SK-N-MC (cell line): Measurements from ENCODE around the gene TMEM101.
"Not testable (repeated sequence)": the region's sequence is repeated elsewhere in the genome, so short reads cannot be mapped to it uniquely, and the experiment has no call there.

Experiments
- DNase-seq: peaks from one replicate; pipeline ENCODE4 v3.0.0-alpha.2; 2011; ENCODE audit warnings: low read depth, low spot score
- H3K27ac ChIP-seq: fragments of 200-600 bp; sonication (generic); 2 replicates; pipeline ENCODE4 v1.5.1; 2016; ENCODE audit warnings: mixed run types
- H3K36me3 ChIP-seq: fragments of 200-600 bp; sonication (generic); 2 replicates; pipeline ENCODE4 v1.6.1; 2017; ENCODE audit warnings: antibody characterized with exemption, low read length, mixed read lengths; ENCODE audit not compliant: insufficient read depth
- H3K4me3 ChIP-seq: fragments of 200-600 bp; sonication (generic); 2 replicates; pipeline ENCODE4 v1.5.1; 2016
- H3K9ac ChIP-seq: fragments of 200-600 bp; sonication (generic); 2 replicates; pipeline ENCODE4 v1.8.0; 2017; ENCODE audit warnings: mixed run types, mixed read lengths; ENCODE audit not compliant: insufficient read length
- H3K9me3 ChIP-seq: fragments of 200-600 bp; sonication (generic); 2 replicates; pipeline ENCODE4 v1.6.1; 2017; ENCODE audit warnings: low read depth, mild to moderate bottlenecking, antibody characterized with exemption, low read length, moderate library complexity, mixed read lengths
- EZH2 ChIP-seq: fragments of 200-600 bp; sonication (generic); IDR thresholded peaks from one replicate; pipeline ENCODE4 v1.6.1; 2017; ENCODE audit warnings: antibody characterized with exemption
- FOXP2 ChIP-seq: optimal IDR thresholded peaks from 2 replicates; pipeline ENCODE3; 2011; ENCODE audit warnings: mild to moderate bottlenecking, moderate library complexity; ENCODE audit not compliant: insufficient read depth; ENCODE audit errors: extremely low read length, control extremely low read depth
- POLR2AphosphoS5 ChIP-seq: IDR thresholded peaks from 2 replicates; pipeline ENCODE4 v1.6.1; 2012; ENCODE audit warnings: mild to moderate bottlenecking, low read depth, low read length, borderline replicate concordance

Gene TMEM101

GRCh38 chr17:43970366-43970765 is 44.4 kb downstream of the TMEM101 start:
- TF ChIP-seq FOXP2 (no peak), POLR2AphosphoS5 (no peak), EZH2 (no peak)
- DNase-seq: no peak
- Histone ChIP-seq H3K9ac (no peak overlapping the region), H3K27ac (no peak overlapping the region), H3K4me3 (no peak overlapping the region), H3K9me3 (no peaks in the 10 kb centered on the region), H3K36me3 (no peaks in the 10 kb centered on the region)

- TF ChIP-seq FOXP2 (no peak), EZH2 (no peak), POLR2AphosphoS5 (no peak)
- Histone ChIP-seq H3K9ac (no peak overlapping the region), H3K4me3 (no peak overlapping the region), H3K27ac (no peak overlapping the region), H3K36me3 (no peaks in the 10 kb centered on the region), H3K9me3 (no peaks in the 10 kb centered on the region)
- DNase-seq: no peak
These were observed 47.4 kb downstream of the TMEM101 start for GRCh38 chr17:43967251-43967875.

DNA sequence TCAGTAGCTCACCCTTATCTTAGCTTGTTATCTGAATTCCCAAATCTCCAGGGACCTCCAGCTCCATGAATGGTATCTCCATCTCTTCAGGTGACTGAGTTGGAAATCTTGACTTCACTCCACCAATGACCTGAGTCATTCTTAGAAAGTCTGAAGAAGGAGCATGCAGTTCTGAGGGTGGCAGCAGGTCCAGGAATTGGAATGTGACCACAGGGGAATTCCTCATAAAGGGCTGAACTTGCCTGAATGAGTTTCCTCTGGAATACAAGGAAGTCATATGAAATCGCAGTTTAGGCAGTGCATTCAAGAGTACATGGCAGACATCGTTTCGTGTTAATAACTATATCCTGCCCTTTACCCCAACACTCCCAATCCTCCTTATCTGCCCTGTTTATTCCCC is 48.5 kb downstream of the TMEM101 start:
- Histone ChIP-seq H3K36me3 (no peaks in the 10 kb centered on the region), H3K9ac (no peak overlapping the region), H3K27ac (no peak overlapping the region), H3K4me3 (no peak overlapping the region), H3K9me3 (no peaks in the 10 kb centered on the region)
- DNase-seq: no peak
- no peak for TF ChIP-seq EZH2
- TF ChIP-seq FOXP2: no peak
- no peak for TF ChIP-seq POLR2AphosphoS5

GRCh38 chr17:43962479-43962878 is 52.3 kb downstream of the TMEM101 start:
- Histone ChIP-seq H3K4me3 (no peak overlapping the region), H3K9me3 (no peaks in the 10 kb centered on the region), H3K27ac (no peak overlapping the region), H3K9ac (no peak overlapping the region), H3K36me3 (no peaks in the 10 kb centered on the region)
- no peak for TF ChIP-seq EZH2
- no peak for TF ChIP-seq POLR2AphosphoS5
- no peak for TF ChIP-seq FOXP2
- no peak for DNase-seq

DNA sequence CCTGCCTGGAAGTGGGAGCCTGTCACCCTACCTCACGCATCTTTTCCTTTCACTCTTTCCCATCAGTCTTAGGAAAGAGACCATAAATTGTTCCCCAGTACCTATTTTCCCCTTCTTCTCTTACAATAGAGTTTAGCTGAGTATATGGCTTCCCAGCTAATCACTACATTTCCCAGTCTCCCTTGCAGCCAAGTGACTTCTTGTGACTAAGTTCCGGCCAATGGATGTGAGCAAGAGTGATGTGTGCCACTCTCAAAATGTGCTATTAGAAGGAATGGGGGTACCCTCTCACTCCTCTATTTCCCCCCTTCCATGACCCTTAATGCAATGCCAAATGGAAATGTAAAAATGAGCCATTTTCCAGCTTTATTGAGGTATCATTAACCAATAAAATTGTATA is 52.8 kb downstream of the TMEM101 start:
- no peak for TF ChIP-seq EZH2
- no peak for TF ChIP-seq FOXP2
- no peak for TF ChIP-seq POLR2AphosphoS5
- no peak overlapping the region for H3K27ac ChIP-seq
- no peak for DNase-seq
- no peak overlapping the region for H3K9ac ChIP-seq
- H3K36me3 ChIP-seq: no peaks in the 10 kb centered on the region
- H3K4me3 ChIP-seq: no peak overlapping the region
- H3K9me3 ChIP-seq: no peaks in the 10 kb centered on the region

DNA sequence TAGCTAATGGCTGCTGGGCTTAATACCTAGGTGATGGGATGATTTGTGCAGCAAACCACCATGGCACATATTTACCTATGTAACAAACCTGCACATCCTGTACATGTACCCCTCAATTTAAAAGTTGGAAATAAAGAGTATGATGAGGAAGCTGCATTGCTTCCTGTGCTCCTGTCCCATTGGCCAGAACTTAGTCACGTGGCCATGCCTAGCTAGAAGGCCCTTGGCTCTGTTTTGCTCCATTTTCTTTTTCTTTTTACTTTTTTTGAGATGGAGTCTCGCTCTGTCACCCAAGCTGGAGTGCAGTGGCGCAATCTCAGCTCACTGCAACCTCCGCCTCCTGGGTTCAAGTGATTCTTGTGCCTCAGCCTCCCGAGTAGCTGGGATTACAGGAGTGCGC is 53.5 kb downstream of the TMEM101 start:
- H3K9me3 ChIP-seq, H3K4me3 ChIP-seq, H3K36me3 ChIP-seq, H3K27ac ChIP-seq, DNase-seq, H3K9ac ChIP-seq: not testable (repeated sequence)
